Cerebellar nuclear complex (tissue), 1 donor: ENCODE measurements around the gene SLC4A1AP.
A peak's percentile ranks its signal among the peaks of the same experiment; 100 is the strongest.

Experiments used
- DNase-seq, 2 experiments: peaks; one replicate each; lab custom pipeline; 2025; lab: John Stamatoyannopoulos, UW

The SLC4A1AP gene

GRCh38 chr2:27720004-27720551 is 56.4 kb downstream of the SLC4A1AP start:
- DNase-seq, result no peak

DNA sequence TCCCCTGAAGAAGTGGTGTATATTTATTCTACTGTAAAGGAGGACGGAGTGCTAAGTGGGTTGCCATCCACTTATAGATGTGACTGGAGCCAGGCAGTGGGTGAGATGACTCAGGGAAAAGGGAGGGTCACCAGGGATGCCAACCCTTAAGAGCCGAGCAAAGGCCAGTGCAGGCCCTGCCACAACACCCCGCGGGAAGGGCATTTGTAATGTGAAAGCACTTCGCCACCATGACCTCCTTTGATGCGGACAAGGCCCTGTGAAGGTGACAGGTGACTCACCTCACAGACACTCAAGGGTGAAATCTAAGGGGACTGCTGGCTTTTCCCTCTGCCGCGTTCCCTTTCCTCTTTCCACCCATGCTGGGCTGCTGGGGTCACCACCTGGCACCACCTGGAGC is 57.6 kb downstream of the SLC4A1AP start:
- DNase-seq, result no peak

- DNase-seq, result no peak
These were observed 58.3 kb downstream of the SLC4A1AP start for GRCh38 chr2:27721884-27722485.

DNA sequence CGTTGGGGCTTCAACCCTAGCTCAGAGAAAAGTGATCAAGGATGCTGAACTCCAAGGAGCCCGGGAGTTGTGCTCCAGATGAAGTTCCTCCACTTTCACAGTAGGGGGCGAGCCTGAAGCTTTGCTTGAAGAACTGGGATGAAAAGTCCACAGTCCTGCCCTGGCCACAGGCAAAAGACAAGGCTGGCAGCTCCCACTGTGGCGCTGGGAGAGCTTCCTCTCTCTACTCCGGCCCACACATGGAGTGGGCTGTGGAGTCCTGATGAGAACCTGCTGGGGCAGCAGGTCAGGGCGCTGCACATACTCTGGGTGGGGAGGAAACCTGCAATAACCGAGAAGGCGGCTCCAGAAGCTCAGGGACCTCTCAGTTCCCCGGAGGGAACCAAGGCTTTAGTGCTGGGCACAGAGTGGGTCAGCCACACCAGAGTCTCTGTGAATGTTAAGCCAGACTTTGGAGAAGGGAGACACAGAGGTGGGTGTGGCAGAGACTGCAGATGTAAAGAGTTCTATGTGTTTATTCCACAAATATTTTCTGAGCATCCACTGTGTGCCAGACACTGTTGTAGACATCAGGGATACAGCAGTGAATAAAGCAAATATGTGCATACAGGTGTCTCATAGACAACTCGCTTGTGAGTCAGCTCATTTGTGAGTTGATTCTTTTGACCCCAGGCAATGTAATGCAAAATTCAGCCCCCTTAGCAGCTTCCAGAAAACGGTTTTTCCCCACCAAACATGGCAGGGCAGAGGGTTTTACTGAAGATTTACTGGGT is 59.9 kb downstream of the SLC4A1AP start:
- no peak for DNase-seq

GRCh38 chr2:27724191-27724590 is 60.5 kb downstream of the SLC4A1AP start:
- no peak for DNase-seq

DNA sequence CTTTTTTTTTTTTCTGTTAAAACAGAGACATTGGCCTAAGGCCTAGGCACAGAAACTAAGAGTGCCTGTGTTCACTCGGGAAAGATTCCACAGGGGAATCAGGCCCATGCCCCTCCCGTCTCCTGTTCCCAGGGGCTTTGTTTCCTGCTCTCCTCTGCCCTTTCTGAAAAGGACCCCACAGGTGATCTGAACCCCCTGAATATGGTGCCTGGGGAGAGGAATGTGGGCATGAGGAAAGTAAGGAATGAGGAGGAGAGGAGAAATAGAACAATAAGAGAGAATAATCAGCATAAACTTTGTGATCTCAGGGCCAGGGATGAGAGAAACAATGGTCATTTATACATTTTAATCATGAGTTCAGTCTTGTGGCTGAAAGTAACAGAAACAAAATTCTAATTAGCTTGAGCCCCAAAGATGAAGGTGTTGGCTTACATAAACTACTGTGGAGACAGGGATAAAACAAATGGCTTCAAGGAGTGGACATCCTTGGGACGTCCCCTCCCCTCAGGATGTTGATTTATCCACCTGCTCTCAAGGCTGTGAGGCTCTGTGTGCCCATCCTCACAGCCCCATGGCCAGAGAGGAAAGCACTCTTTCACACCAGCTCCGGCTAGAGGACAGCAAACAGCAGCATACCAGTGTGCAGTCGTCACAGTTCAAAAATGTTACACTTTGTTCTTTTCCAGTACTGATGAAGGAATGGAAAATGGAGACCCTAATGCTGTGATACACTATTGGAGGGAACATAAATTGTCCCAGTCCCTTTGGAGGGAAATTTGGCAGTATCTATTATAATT is 61.4 kb downstream of the SLC4A1AP start:
- no peak for DNase-seq

- DNase-seq, result no peak
These were observed 63.6 kb downstream of the SLC4A1AP start for GRCh38 chr2:27727257-27727656.

DNA sequence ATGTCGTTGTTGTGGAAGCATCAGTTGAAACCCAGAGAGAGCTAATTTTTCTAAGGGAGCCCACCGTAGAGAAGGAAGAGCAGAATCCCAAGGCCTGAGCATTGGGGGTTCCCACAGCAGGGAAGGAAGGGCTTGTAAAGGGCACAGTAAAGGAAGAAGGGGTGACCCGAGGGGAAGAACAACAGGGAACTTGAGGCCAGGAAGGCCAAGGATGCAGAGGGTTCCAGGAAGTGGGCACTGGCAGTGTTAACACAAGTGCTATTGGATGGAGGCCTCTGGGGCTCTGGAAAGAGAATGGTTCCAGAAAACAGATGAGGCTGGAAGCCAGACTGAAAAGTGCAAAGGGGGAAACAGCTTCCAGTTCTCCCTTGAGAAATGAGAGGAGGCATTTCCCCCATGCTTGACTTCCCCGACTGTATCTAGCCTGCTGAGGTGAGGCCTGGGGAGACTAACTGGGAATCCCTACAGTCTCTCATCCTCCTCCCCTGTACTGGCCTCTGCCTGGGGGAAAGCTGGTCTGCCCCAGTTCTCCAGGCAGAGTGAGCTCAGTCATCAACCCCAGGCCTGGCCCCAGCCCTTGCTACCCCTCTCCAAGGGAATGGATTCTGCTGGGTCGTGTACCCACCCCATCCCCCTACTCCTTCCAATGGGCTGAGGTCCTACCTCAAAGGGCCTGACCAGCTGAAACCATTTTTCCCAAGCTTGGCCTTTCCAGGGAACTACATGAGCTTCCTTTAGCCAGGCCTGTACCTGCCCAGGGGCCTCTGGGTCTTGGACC is 64.6 kb downstream of the SLC4A1AP start:
- no peak for DNase-seq

- DNase-seq, result no peak
These were observed 65.5 kb downstream of the SLC4A1AP start for GRCh38 chr2:27729198-27729597.

GRCh38 chr2:27729614-27730013 is 65.9 kb downstream of the SLC4A1AP start:
- no peak for DNase-seq

DNA sequence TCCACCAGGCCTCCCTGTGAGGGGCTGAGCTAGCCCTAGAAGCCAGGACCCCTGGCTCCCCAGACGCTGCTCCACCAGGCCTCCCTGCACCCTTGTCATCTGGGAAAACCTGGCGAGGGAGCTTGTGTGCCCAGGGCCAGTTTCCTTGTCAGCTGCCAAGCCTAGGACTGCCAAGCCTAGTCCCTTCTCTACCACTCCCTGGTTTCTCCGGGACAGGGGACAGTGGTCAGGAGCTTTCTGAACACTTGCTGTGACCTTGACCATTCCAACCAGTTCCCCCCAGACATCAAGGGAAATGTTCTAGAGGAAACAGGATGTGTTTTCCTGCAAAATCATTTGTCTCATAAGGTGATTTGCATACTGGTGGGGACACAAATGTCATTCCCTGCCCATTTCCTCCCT is 66.6 kb downstream of the SLC4A1AP start:
- no peak for DNase-seq

- no peak for DNase-seq
These were observed 67.4 kb downstream of the SLC4A1AP start for GRCh38 chr2:27730980-27731691.

DNA sequence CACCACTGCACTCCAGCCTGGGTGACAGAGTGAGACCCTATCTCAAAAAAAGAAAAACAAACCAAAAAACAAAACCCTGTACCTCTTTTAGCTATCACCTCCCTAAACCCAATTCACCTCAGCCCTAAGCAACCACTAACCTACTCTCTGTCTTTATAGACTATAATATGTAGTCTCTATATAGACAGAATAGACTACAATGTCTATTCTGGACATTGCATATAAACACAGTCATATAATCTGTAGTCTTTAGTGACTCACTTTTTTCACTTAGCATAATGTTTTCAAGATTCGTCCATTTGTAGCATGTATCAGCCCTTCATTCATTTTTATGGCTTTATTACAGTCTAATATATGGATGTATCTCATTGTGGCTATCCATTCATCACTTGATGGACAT is 70.6 kb downstream of the SLC4A1AP start:
- no peak for DNase-seq

GRCh38 chr2:27735263-27735904 is 71.7 kb downstream of the SLC4A1AP start:
- peak in 1 of 2 experiments; percentile 9 for DNase-seq

GRCh38 chr2:27736031-27736889 is 72.6 kb downstream of the SLC4A1AP start:
- no peak for DNase-seq

DNA sequence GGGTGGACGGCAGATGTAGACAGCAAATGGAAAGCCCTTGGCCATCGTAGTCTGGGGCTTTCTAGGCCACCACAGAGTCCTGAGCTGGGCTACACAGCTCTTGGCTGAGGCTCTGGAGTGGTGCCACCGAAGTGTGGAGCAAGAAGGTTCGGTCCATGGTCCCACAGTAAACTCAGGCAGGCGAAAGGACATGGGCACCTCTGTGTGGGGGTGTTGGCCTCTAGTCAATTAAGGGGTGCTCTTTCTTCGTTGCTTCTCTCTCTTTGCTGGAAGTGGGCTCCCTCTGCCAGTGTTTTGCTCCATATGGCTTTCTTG is 73.2 kb downstream of the SLC4A1AP start:
- DNase-seq, result no peak

DNA sequence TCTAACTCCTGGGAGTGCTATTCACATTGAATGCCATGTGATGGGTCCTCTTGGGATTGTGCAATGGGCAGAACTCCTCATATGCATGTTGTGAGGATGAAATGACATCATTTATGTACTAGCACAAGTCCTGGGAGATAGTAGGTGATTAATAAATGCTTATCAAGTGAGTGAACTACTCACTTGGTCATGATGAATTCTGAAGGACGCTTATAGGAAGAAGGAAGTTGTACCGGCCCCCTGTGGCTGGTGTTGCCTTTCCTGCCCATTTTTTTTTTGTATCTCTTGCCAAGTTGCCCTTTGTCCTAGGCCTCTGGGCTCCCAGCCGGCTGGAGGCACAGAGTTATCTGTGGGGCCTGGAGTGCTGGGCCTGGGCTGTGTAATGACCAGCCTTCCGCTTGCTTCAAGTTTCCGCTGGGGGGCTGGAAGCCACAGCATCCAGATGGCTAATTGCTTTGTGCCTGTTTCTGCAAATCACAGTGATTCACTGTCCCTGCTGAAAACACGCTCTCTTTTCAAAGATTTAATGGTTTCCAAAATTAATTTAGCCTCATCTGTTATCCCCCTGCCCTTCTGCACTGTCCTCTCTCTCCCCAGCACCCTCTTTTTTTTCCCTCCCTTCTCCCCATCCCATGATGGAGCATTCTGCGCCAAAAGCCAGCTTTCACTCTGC is 74.1 kb downstream of the SLC4A1AP start:
- DNase-seq, result no peak

DNA sequence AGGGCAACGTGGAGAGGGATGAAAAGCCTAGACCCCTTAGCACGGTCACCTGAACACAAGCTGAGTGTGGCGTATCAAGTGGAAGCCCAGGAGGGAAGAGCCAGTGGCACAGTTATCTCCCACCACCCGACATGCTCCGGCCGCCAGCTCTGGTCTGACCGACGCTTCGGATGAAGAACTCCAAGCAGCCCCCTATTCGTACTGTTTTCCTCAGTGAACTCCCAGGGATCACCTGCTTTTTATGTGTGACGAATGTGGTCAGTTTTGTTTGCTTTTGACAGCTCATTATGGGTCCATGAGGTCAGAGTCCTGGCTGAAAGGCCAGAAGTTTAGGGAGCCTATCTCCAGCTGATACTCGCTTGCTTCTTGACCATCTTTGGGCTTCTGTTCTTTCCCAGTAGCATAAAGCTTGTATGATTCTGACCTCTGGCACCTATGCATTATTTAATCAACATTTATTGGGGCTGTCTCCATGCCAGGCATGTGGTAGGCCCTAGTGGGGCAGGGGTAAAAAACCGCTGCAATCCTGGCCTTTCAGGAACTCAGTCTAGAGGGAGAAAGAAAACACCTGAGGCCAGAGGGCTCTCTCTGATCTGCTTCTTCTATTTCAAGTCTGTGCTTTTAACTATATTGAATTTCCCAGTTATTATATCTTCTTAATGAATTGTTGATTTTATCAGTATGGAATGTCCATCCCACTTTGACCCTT is 74.8 kb downstream of the SLC4A1AP start:
- no peak for DNase-seq

DNA sequence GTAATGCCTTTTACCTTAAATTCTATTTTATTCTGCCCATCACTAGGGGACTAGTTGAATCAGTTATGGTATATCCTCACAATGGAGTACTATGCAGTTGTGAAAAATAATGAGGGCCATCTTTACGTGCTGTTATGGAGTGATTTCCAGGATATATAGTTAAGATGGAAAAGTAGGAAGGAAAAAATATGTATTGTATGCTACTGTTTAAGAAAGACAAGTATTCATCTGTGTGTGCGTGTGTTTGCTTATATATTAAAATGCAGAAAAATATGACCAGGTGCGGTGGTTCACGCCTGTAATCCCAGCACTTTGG is 75.3 kb downstream of the SLC4A1AP start:
- no peak for DNase-seq
